Stimulated activated CD4-positive, alpha-beta T cell treated with anti-CD3 and anti-CD28 coated beads, TNF-alpha, amount 100 ng/mL, for 24 hours (primary cell): ENCODE data around the gene ZBTB4.

ENCODE experiments used
- DNase-seq, 3 experiments: peaks; one replicate each; pipeline ENCODE4 v3.0.0-alpha.2; 2020; ENCODE audit warnings: low read depth in 3 of 3

Gene ZBTB4

GRCh38 chr17:7479213-7480088 lies at the start of gene ZBTB4:
Gene ZBTB4, minus strand, starts transcription at chr17:7479631. Its CDS starts 12,830 bp downstream, at chr17:7466801.
- peak in 1 of 3 experiments; percentile 52 for DNase-seq

- no peak for DNase-seq
These were observed 49.4 kb upstream of the ZBTB4 start for GRCh38 chr17:7528842-7529241.

GRCh38 chr17:7523033-7523432 lies 43.6 kb upstream of the ZBTB4 start:
- DNase-seq = peak; percentile 8 to 37 (median 22)

- DNase-seq = no peak
These were observed 36.6 kb upstream of the ZBTB4 start for GRCh38 chr17:7515911-7516610.

- no peak for DNase-seq
These were observed 34.5 kb upstream of the ZBTB4 start for GRCh38 chr17:7513850-7514419.

- DNase-seq = no peak
These were observed 33.6 kb upstream of the ZBTB4 start for GRCh38 chr17:7512824-7513540.

GRCh38 chr17:7512105-7512504 lies 32.7 kb upstream of the ZBTB4 start:
- DNase-seq = no peak

GRCh38 chr17:7511108-7511507 lies 31.7 kb upstream of the ZBTB4 start:
- no peak for DNase-seq

- DNase-seq = no peak
These were observed 30.5 kb upstream of the ZBTB4 start for GRCh38 chr17:7509937-7510336.

GRCh38 chr17:7508846-7509245 lies 29.4 kb upstream of the ZBTB4 start:
- DNase-seq = no peak

- no peak for DNase-seq
These were observed 28.7 kb upstream of the ZBTB4 start for GRCh38 chr17:7508145-7508544.

GRCh38 chr17:7503521-7503920 lies 24.1 kb upstream of the ZBTB4 start:
- DNase-seq = no peak

- no peak for DNase-seq
These were observed 23.6 kb upstream of the ZBTB4 start for GRCh38 chr17:7502987-7503386.

- no peak for DNase-seq
These were observed 22.9 kb upstream of the ZBTB4 start for GRCh38 chr17:7502171-7502847.

- DNase-seq = no peak
These were observed 22.3 kb upstream of the ZBTB4 start for GRCh38 chr17:7501729-7502128.

GRCh38 chr17:7499161-7499560 lies 19.7 kb upstream of the ZBTB4 start:
- DNase-seq = no peak

- DNase-seq = no peak
These were observed 18.2 kb upstream of the ZBTB4 start for GRCh38 chr17:7497636-7498035.

GRCh38 chr17:7497228-7497627 lies 17.8 kb upstream of the ZBTB4 start:
- no peak for DNase-seq

GRCh38 chr17:7496470-7497183 lies 17.2 kb upstream of the ZBTB4 start:
- no peak for DNase-seq

GRCh38 chr17:7495906-7496434 lies 16.5 kb upstream of the ZBTB4 start:
- no peak for DNase-seq

- no peak for DNase-seq
These were observed 14.5 kb upstream of the ZBTB4 start for GRCh38 chr17:7493941-7494340.
